WTC11 (cell line): ENCODE results near the gene DUS1L.

Experiments used
- ELF4 ChIP-seq: sonication (generic); formaldehyde crosslinking; IDR thresholded peaks from 2 replicates; pipeline ENCODE4 v1.8.1; 2022; ENCODE audit warnings: low read depth, mild to moderate bottlenecking, moderate library complexity, missing genetic modification reagents
- RELA ChIP-seq: sonication (generic); formaldehyde crosslinking; IDR thresholded peaks from 2 replicates; pipeline ENCODE4 v1.8.1; 2022; ENCODE audit warnings: missing genetic modification reagents, mild to moderate bottlenecking, borderline replicate concordance
- SMAD3 ChIP-seq: sonication (generic); formaldehyde crosslinking; IDR thresholded peaks from 2 replicates; pipeline ENCODE4 v1.8.0; 2022; ENCODE audit warnings: missing genetic modification reagents, mild to moderate bottlenecking, borderline replicate concordance
- ZNF671 ChIP-seq: fragments of 250-450 bp; sonication (Bioruptor Pico); IDR thresholded peaks from 2 replicates; pipeline ENCODE4 v1.8.0; 2021; ENCODE audit warnings: mild to moderate bottlenecking
- TF ChIP-seq, protein P1 (sequence below): sonication (generic); formaldehyde crosslinking; IDR thresholded peaks from 2 replicates; pipeline ENCODE4 v1.8.0; 2022; ENCODE audit warnings: mild to moderate bottlenecking, missing genetic modification reagents
- TF ChIP-seq, protein P2 (sequence below): sonication (generic); formaldehyde crosslinking; IDR thresholded peaks from 2 replicates; pipeline ENCODE4 v1.8.0; 2022; ENCODE audit warnings: missing genetic modification reagents
- TF ChIP-seq, protein P3 (sequence below): fragments of 200-600 bp; IDR thresholded peaks from 2 replicates; pipeline ENCODE4 v1.8.0; 2022; ENCODE audit warnings: antibody characterized with exemption
- TF ChIP-seq, protein P4 (sequence below): sonication (generic); formaldehyde crosslinking; IDR thresholded peaks from 2 replicates; pipeline ENCODE4 v1.8.0; 2023; ENCODE audit warnings: mild to moderate bottlenecking, missing genetic modification reagents
- TF ChIP-seq, protein P5 (sequence below): fragments of 250-450 bp; sonication (Bioruptor Pico); IDR thresholded peaks from 2 replicates; pipeline ENCODE4 v1.9.0; 2021; ENCODE audit warnings: mild to moderate bottlenecking

DNA sequence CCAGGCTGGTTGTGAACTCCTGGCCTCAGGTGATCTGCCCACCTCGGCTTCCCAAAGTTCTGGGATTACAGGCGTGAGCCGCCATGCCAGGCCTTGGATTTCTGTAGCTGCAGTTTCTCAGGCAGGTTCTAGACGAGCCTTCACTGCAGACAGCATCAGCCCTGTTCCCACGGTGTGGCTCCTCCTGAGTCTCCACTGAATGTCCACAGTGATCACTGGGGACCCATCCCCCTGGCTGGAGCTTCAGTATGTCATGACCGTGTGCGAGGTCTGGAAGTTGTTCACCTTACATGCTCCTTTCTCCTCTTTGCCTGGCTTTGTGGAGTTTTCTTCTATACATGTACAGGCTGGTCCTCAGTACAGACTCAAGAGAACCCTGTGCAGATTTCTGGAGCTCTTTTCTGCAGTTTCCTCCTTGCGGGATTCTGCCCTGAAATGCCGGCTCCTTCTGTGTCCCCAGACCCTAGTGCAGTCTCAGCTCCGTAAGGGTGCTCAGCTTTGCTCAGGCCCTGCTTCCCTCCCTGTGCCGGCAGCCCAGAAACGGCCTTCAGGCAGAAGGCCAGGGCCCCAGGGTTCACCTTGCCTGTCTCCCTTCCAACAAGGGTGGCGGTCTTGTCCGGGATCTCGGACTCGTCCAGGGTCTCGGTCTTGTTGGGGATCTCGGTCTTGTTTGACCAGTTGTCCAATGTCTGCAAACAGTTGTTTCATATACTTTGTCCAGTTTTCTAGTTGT, 46.7 kb upstream of the DUS1L start:
- TF ChIP-seq, protein P1, sequence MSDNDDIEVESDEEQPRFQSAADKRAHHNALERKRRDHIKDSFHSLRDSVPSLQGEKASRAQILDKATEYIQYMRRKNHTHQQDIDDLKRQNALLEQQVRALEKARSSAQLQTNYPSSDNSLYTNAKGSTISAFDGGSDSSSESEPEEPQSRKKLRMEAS (CRISPR knock-in tag): no peak
- TF ChIP-seq RELA (CRISPR knock-in tag) (no peak), ZNF671 (no peak), SMAD3 (CRISPR knock-in tag) (no peak), ELF4 (no peak)
- TF ChIP-seq, protein P2, sequence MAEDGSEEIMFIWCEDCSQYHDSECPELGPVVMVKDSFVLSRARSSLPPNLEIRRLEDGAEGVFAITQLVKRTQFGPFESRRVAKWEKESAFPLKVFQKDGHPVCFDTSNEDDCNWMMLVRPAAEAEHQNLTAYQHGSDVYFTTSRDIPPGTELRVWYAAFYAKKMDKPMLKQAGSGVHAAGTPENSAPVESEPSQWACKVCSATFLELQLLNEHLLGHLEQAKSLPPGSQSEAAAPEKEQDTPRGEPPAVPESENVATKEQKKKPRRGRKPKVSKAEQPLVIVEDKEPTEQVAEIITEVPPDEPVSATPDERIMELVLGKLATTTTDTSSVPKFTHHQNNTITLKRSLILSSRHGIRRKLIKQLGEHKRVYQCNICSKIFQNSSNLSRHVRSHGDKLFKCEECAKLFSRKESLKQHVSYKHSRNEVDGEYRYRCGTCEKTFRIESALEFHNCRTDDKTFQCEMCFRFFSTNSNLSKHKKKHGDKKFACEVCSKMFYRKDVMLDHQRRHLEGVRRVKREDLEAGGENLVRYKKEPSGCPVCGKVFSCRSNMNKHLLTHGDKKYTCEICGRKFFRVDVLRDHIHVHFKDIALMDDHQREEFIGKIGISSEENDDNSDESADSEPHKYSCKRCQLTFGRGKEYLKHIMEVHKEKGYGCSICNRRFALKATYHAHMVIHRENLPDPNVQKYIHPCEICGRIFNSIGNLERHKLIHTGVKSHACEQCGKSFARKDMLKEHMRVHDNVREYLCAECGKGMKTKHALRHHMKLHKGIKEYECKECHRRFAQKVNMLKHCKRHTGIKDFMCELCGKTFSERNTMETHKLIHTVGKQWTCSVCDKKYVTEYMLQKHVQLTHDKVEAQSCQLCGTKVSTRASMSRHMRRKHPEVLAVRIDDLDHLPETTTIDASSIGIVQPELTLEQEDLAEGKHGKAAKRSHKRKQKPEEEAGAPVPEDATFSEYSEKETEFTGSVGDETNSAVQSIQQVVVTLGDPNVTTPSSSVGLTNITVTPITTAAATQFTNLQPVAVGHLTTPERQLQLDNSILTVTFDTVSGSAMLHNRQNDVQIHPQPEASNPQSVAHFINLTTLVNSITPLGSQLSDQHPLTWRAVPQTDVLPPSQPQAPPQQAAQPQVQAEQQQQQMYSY (CRISPR knock-in tag): no peak
- TF ChIP-seq, protein P3, sequence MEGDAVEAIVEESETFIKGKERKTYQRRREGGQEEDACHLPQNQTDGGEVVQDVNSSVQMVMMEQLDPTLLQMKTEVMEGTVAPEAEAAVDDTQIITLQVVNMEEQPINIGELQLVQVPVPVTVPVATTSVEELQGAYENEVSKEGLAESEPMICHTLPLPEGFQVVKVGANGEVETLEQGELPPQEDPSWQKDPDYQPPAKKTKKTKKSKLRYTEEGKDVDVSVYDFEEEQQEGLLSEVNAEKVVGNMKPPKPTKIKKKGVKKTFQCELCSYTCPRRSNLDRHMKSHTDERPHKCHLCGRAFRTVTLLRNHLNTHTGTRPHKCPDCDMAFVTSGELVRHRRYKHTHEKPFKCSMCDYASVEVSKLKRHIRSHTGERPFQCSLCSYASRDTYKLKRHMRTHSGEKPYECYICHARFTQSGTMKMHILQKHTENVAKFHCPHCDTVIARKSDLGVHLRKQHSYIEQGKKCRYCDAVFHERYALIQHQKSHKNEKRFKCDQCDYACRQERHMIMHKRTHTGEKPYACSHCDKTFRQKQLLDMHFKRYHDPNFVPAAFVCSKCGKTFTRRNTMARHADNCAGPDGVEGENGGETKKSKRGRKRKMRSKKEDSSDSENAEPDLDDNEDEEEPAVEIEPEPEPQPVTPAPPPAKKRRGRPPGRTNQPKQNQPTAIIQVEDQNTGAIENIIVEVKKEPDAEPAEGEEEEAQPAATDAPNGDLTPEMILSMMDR: no peak
- TF ChIP-seq, protein P4, sequence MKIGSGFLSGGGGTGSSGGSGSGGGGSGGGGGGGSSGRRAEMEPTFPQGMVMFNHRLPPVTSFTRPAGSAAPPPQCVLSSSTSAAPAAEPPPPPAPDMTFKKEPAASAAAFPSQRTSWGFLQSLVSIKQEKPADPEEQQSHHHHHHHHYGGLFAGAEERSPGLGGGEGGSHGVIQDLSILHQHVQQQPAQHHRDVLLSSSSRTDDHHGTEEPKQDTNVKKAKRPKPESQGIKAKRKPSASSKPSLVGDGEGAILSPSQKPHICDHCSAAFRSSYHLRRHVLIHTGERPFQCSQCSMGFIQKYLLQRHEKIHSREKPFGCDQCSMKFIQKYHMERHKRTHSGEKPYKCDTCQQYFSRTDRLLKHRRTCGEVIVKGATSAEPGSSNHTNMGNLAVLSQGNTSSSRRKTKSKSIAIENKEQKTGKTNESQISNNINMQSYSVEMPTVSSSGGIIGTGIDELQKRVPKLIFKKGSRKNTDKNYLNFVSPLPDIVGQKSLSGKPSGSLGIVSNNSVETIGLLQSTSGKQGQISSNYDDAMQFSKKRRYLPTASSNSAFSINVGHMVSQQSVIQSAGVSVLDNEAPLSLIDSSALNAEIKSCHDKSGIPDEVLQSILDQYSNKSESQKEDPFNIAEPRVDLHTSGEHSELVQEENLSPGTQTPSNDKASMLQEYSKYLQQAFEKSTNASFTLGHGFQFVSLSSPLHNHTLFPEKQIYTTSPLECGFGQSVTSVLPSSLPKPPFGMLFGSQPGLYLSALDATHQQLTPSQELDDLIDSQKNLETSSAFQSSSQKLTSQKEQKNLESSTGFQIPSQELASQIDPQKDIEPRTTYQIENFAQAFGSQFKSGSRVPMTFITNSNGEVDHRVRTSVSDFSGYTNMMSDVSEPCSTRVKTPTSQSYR: no peak
- TF ChIP-seq, protein P5, sequence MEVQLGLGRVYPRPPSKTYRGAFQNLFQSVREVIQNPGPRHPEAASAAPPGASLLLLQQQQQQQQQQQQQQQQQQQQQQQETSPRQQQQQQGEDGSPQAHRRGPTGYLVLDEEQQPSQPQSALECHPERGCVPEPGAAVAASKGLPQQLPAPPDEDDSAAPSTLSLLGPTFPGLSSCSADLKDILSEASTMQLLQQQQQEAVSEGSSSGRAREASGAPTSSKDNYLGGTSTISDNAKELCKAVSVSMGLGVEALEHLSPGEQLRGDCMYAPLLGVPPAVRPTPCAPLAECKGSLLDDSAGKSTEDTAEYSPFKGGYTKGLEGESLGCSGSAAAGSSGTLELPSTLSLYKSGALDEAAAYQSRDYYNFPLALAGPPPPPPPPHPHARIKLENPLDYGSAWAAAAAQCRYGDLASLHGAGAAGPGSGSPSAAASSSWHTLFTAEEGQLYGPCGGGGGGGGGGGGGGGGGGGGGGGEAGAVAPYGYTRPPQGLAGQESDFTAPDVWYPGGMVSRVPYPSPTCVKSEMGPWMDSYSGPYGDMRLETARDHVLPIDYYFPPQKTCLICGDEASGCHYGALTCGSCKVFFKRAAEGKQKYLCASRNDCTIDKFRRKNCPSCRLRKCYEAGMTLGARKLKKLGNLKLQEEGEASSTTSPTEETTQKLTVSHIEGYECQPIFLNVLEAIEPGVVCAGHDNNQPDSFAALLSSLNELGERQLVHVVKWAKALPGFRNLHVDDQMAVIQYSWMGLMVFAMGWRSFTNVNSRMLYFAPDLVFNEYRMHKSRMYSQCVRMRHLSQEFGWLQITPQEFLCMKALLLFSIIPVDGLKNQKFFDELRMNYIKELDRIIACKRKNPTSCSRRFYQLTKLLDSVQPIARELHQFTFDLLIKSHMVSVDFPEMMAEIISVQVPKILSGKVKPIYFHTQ (CRISPR knock-in tag): no peak
